Calu3 (cell line): ENCODE results near the gene CLEC4M. TPM values are rescaled to one million over a fixed set of nuclear protein-coding genes. Genes with fewer than 3 reads are reported as not detected.
"Not testable (repeated sequence)": the region's sequence is repeated elsewhere in the genome, so short reads cannot be mapped to it uniquely, and the experiment has no call there.

Experiments used
- BruUV-seq: library from RNA; stranded (reverse); fragments of 400-500 nt; replicated peaks from 2 replicates; lab custom pipeline; 2021; lab: Mats Ljungman, UMichigan
- CTCF ChIA-PET: fragments of 300-600 bp; sonication (Branson Sonifier 250); formaldehyde crosslinking; loops from one replicate; lab custom pipeline; 2022; ENCODE audit warnings: antibody characterized with exemption; lab: Charles Lee
- DNase-seq: peaks from one replicate; pipeline ENCODE4 v3.0.0; 2022
- H3K27ac Mint-ChIP-seq: one replicate; pipeline ENCODE4 v1.8.0; 2022; ENCODE audit warnings: mixed read lengths; ENCODE audit not compliant: unreplicated experiment
- H3K27me3 Mint-ChIP-seq: one replicate; pipeline ENCODE4 v1.8.0; 2022; ENCODE audit warnings: mixed read lengths; ENCODE audit not compliant: unreplicated experiment
- H3K36me3 Mint-ChIP-seq: one replicate; pipeline ENCODE4 v1.8.0; 2022; ENCODE audit warnings: mild to moderate bottlenecking, moderate library complexity, mixed read lengths; ENCODE audit not compliant: insufficient read depth, unreplicated experiment
- H3K4me1 Mint-ChIP-seq: one replicate; pipeline ENCODE4 v1.8.0; 2022; ENCODE audit warnings: mild to moderate bottlenecking, low read depth, mixed read lengths; ENCODE audit not compliant: unreplicated experiment
- H3K4me3 Mint-ChIP-seq: one replicate; pipeline ENCODE4 v1.8.0; 2022; ENCODE audit warnings: mild to moderate bottlenecking, low read depth, moderate library complexity, mixed read lengths; ENCODE audit not compliant: unreplicated experiment
- H3K9me3 Mint-ChIP-seq: one replicate; pipeline ENCODE4 v1.8.0; 2022; ENCODE audit warnings: low read depth, mixed read lengths; ENCODE audit not compliant: unreplicated experiment
- CTCF ChIP-seq: fragments of 200-600 bp; IDR thresholded peaks from one replicate; pipeline ENCODE4 v1.8.0; 2022; ENCODE audit warnings: antibody characterized with exemption; ENCODE audit not compliant: unreplicated experiment
- intact Hi-C: fragments of 100-400 bp; cut with micrococcal nuclease; formaldehyde crosslinking; loops from one replicate; pipeline ENCODE4 v1.10.0; 2022; ENCODE audit not compliant: unreplicated experiment
- total RNA-seq: library from RNA; stranded (reverse); gene quantifications from 2 replicates; pipeline ENCODE4 v1.2.3, GENCODE V29; 2022

Gene CLEC4M
- total RNA-seq, 1 experiment from 2014 or later = not detected

- CTCF ChIA-PET = interaction anchor here (0.7 kb wide), 1 partner anchor 848 kb away, joined by 4 read pairs; no protein-coding TSS in a partner anchor
- no peak overlapping the region for H3K4me3 Mint-ChIP-seq
- BruUV-seq = no TSS peak
- H3K4me1 Mint-ChIP-seq = no peaks in the 10 kb centered on the region
- TF ChIP-seq CTCF = no peak
- no peak for DNase-seq
- no peaks in the 10 kb centered on the region for H3K27me3 Mint-ChIP-seq
- H3K36me3 Mint-ChIP-seq = peaks cover 7% of the 10 kb centered on the region
- no peaks in the 10 kb centered on the region for H3K9me3 Mint-ChIP-seq
- intact Hi-C loops = no loop called here
- no peak overlapping the region for H3K27ac Mint-ChIP-seq
Observed at GRCh38 chr19:7806876-7807275, 43.8 kb downstream of the CLEC4M start.

GRCh38 chr19:7808108-7808507, 45.1 kb downstream of the CLEC4M start:
- TF ChIP-seq CTCF = no peak
- Mint-ChIP-seq H3K27ac (no peak overlapping the region), H3K4me3 (no peak overlapping the region), H3K36me3 (peaks cover 7% of the 10 kb centered on the region), H3K27me3 (no peaks in the 10 kb centered on the region), H3K4me1 (no peaks in the 10 kb centered on the region), H3K9me3 (no peaks in the 10 kb centered on the region)
- intact Hi-C loops = no loop called here
- CTCF ChIA-PET = no interaction called here
- no peak for DNase-seq
- BruUV-seq = no TSS peak

- TF ChIP-seq CTCF = no peak
- CTCF ChIA-PET = no interaction called here
- H3K27ac Mint-ChIP-seq = no peak overlapping the region
- H3K9me3 Mint-ChIP-seq = no peaks in the 10 kb centered on the region
- no peaks in the 10 kb centered on the region for H3K4me1 Mint-ChIP-seq
- H3K27me3 Mint-ChIP-seq = no peaks in the 10 kb centered on the region
- intact Hi-C loops = no loop called here
- no peak for DNase-seq
- H3K36me3 Mint-ChIP-seq = no peaks in the 10 kb centered on the region
- H3K4me3 Mint-ChIP-seq = no peak overlapping the region
- no TSS peak for BruUV-seq
Observed at GRCh38 chr19:7811989-7812388, 48.9 kb downstream of the CLEC4M start.

GRCh38 chr19:7815325-7815724, 52.3 kb downstream of the CLEC4M start:
- BruUV-seq = no TSS peak
- no peaks in the 10 kb centered on the region for H3K4me1 Mint-ChIP-seq
- no peak for DNase-seq

GRCh38 chr19:7816040-7816439, 53.0 kb downstream of the CLEC4M start:
- H3K27ac Mint-ChIP-seq, CTCF ChIA-PET: not testable (repeated sequence)
- H3K27me3 Mint-ChIP-seq = peaks cover 16% of the 10 kb centered on the region

More at GRCh38 chr19:7815325-7815724, 52.3 kb downstream of the CLEC4M start:
- no peak for TF ChIP-seq CTCF
- intact Hi-C loops = no loop called here
- no peak overlapping the region for H3K27ac Mint-ChIP-seq
- CTCF ChIA-PET = no interaction called here
- no peaks in the 10 kb centered on the region for H3K36me3 Mint-ChIP-seq
- peaks cover 9% of the 10 kb centered on the region for H3K27me3 Mint-ChIP-seq
- no peak overlapping the region for H3K4me3 Mint-ChIP-seq
- H3K9me3 Mint-ChIP-seq = no peaks in the 10 kb centered on the region

More at GRCh38 chr19:7816040-7816439, 53.0 kb downstream of the CLEC4M start:
- DNase-seq, H3K4me3 Mint-ChIP-seq, H3K4me1 Mint-ChIP-seq, intact Hi-C loops, BruUV-seq, H3K36me3 Mint-ChIP-seq, H3K9me3 Mint-ChIP-seq: not testable (repeated sequence)
